ENCODE results near the gene CTSD.
"Not testable (repeated sequence)": the region's sequence is repeated elsewhere in the genome, so short reads cannot be mapped to it uniquely, and the experiment has no call there.

Gene CTSD

GRCh38 chr11:1782031-1782590, 18.4 kb upstream of the CTSD start:
- peak; percentile 39 to 45 for DNase-seq

GRCh38 chr11:1781593-1781975, 17.9 kb upstream of the CTSD start:
- no peak for DNase-seq

GRCh38 chr11:1780700-1781592, 17.2 kb upstream of the CTSD start:
- peak; percentile 79 to 88 for DNase-seq

GRCh38 chr11:1779806-1780699, 16.3 kb upstream of the CTSD start:
- no peak for DNase-seq

GRCh38 chr11:1779034-1779805, 15.5 kb upstream of the CTSD start:
- DNase-seq, result no peak

- DNase-seq, result no peak
These were observed 14.6 kb upstream of the CTSD start for GRCh38 chr11:1778141-1778911.

GRCh38 chr11:1777737-1778136, 14.0 kb upstream of the CTSD start:
- peak; percentile 35 to 57 for DNase-seq

GRCh38 chr11:1776944-1777715, 13.4 kb upstream of the CTSD start:
- no peak for DNase-seq

- no peak for DNase-seq
These were observed 12.7 kb upstream of the CTSD start for GRCh38 chr11:1776331-1776851.

- no peak for DNase-seq
These were observed 11.2 kb upstream of the CTSD start for GRCh38 chr11:1774886-1775285.

- no peak for DNase-seq
These were observed 10.3 kb upstream of the CTSD start for GRCh38 chr11:1773994-1774550.

- DNase-seq, result no peak
These were observed 9.6 kb upstream of the CTSD start for GRCh38 chr11:1773131-1773993.

GRCh38 chr11:1772270-1773130, 8.8 kb upstream of the CTSD start:
- DNase-seq, result peak; percentile 96 to 97

GRCh38 chr11:1771700-1772099, 8.0 kb upstream of the CTSD start:
- no peak for DNase-seq

- DNase-seq, result no peak
These were observed 7.5 kb upstream of the CTSD start for GRCh38 chr11:1771273-1771672.

- DNase-seq, result no peak
These were observed 6.8 kb upstream of the CTSD start for GRCh38 chr11:1770528-1770927.

GRCh38 chr11:1770061-1770460, 6.3 kb upstream of the CTSD start:
- no peak for DNase-seq

GRCh38 chr11:1769304-1769936, 5.7 kb upstream of the CTSD start:
- DNase-seq, result not testable (repeated sequence)

Measured in Kasumi-1 (cell line).